NT2/D1 (cell line): ENCODE measurements around the gene METTL25B.

Experiments used
- YY1 ChIP-seq: IDR thresholded peaks from 2 replicates; pipeline ENCODE4 v1.6.1; 2011; ENCODE audit not compliant: insufficient read length, insufficient read depth
- ZNF274 ChIP-seq: IDR thresholded peaks from 2 replicates; pipeline ENCODE4 v1.6.1; 2011; ENCODE audit warnings: mild to moderate bottlenecking, low read depth, low read length

GRCh38 chr1:156709031-156709430 is 19.2 kb upstream of the METTL25B start:
- no peak for TF ChIP-seq ZNF274
- TF ChIP-seq YY1, result no peak
